ENCODE measurements around the gene PLCB1.

The PLCB1 gene

GRCh38 chr20:8616792-8617191 is 484.7 kb downstream of the PLCB1 start:
- no peaks in the 10 kb centered on the region for H3K36me3 ChIP-seq (ENCODE audit: insufficient read depth, low read length)
- H2AFZ ChIP-seq (ENCODE audit: low read length), result no peak overlapping the region
- no peaks in the 10 kb centered on the region for H3K79me2 ChIP-seq (ENCODE audit: insufficient read depth, low read length)

GRCh38 chr20:8621001-8621400 is 488.9 kb downstream of the PLCB1 start:
- H2AFZ ChIP-seq (ENCODE audit: low read length), result no peak overlapping the region
- H3K9me3 ChIP-seq (ENCODE audit: low read length), result no peaks in the 10 kb centered on the region
- H3K27me3 ChIP-seq (ENCODE audit: insufficient read depth, low read length), result no peaks in the 10 kb centered on the region
- H3K9ac ChIP-seq (ENCODE audit: low read length), result no peak overlapping the region
- TF ChIP-seq, protein P1, sequence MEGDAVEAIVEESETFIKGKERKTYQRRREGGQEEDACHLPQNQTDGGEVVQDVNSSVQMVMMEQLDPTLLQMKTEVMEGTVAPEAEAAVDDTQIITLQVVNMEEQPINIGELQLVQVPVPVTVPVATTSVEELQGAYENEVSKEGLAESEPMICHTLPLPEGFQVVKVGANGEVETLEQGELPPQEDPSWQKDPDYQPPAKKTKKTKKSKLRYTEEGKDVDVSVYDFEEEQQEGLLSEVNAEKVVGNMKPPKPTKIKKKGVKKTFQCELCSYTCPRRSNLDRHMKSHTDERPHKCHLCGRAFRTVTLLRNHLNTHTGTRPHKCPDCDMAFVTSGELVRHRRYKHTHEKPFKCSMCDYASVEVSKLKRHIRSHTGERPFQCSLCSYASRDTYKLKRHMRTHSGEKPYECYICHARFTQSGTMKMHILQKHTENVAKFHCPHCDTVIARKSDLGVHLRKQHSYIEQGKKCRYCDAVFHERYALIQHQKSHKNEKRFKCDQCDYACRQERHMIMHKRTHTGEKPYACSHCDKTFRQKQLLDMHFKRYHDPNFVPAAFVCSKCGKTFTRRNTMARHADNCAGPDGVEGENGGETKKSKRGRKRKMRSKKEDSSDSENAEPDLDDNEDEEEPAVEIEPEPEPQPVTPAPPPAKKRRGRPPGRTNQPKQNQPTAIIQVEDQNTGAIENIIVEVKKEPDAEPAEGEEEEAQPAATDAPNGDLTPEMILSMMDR (IDR thresholded peaks at IDR 0.05; ENCODE audit: low read length), result no peak
- no peak overlapping the region for H3K4me3 ChIP-seq (ENCODE audit: low read depth, low read length, poor library complexity, severe bottlenecking)
- no peak overlapping the region for H3K4me2 ChIP-seq (ENCODE audit: low read length)
- no peaks in the 10 kb centered on the region for H4K20me1 ChIP-seq (ENCODE audit: insufficient read depth, low read length)
- no peaks in the 10 kb centered on the region for H3F3A ChIP-seq (ENCODE audit: insufficient read depth, low read length)
- no peaks in the 10 kb centered on the region for H3K9me2 ChIP-seq (ENCODE audit: low read depth, low read length)
- no peaks in the 10 kb centered on the region for H3K79me2 ChIP-seq (ENCODE audit: insufficient read depth, low read length)
- no peaks in the 10 kb centered on the region for H3K36me3 ChIP-seq (ENCODE audit: insufficient read depth, low read length)
- peaks cover 3% of the 10 kb centered on the region for H3K4me1 ChIP-seq (ENCODE audit: insufficient read depth, low read length, severe bottlenecking)
- H3K27ac ChIP-seq (ENCODE audit: low read depth, low read length, poor library complexity, severe bottlenecking), result no peak overlapping the region

More at GRCh38 chr20:8616792-8617191, 484.7 kb downstream of the PLCB1 start:
- Histone ChIP-seq H3K4me1 (ENCODE audit: insufficient read depth, low read length, severe bottlenecking) (peaks cover 3% of the 10 kb centered on the region), H4K20me1 (ENCODE audit: insufficient read depth, low read length) (no peaks in the 10 kb centered on the region), H3K9ac (ENCODE audit: low read length) (no peak overlapping the region), H3K9me2 (ENCODE audit: low read depth, low read length) (no peaks in the 10 kb centered on the region), H3K27me3 (ENCODE audit: insufficient read depth, low read length) (no peaks in the 10 kb centered on the region), H3F3A (ENCODE audit: insufficient read depth, low read length) (no peaks in the 10 kb centered on the region), H3K4me2 (ENCODE audit: low read length) (no peak overlapping the region), H3K9me3 (ENCODE audit: low read length) (no peaks in the 10 kb centered on the region), H3K27ac (ENCODE audit: low read depth, low read length, poor library complexity, severe bottlenecking) (no peak overlapping the region), H3K4me3 (ENCODE audit: low read depth, low read length, poor library complexity, severe bottlenecking) (no peak overlapping the region)
- TF ChIP-seq, protein P1 (IDR thresholded peaks at IDR 0.05; ENCODE audit: low read length), result no peak
- TF ChIP-seq EZH2 (IDR thresholded peaks at IDR 0.05; ENCODE audit: borderline replicate concordance, low read length), result no peak

- H3K4me2 ChIP-seq (ENCODE audit: low read length), result no peak overlapping the region
- H3K4me3 ChIP-seq (ENCODE audit: low read depth, low read length, poor library complexity, severe bottlenecking), result no peak overlapping the region
Measured at GRCh38 chr20:8624046-8624445, 492.0 kb downstream of the PLCB1 start.

More at GRCh38 chr20:8624046-8624445, 492.0 kb downstream of the PLCB1 start:
- Histone ChIP-seq H3K79me2 (ENCODE audit: insufficient read depth, low read length) (no peaks in the 10 kb centered on the region), H3K27ac (ENCODE audit: low read depth, low read length, poor library complexity, severe bottlenecking) (no peak overlapping the region), H3F3A (ENCODE audit: insufficient read depth, low read length) (no peaks in the 10 kb centered on the region), H3K27me3 (ENCODE audit: insufficient read depth, low read length) (no peaks in the 10 kb centered on the region), H3K36me3 (ENCODE audit: insufficient read depth, low read length) (no peaks in the 10 kb centered on the region), H4K20me1 (ENCODE audit: insufficient read depth, low read length) (no peaks in the 10 kb centered on the region), H3K9me2 (ENCODE audit: low read depth, low read length) (no peaks in the 10 kb centered on the region), H2AFZ (ENCODE audit: low read length) (no peak overlapping the region), H3K9ac (ENCODE audit: low read length) (no peak overlapping the region), H3K4me1 (ENCODE audit: insufficient read depth, low read length, severe bottlenecking) (peaks cover 6% of the 10 kb centered on the region), H3K9me3 (ENCODE audit: low read length) (no peaks in the 10 kb centered on the region)
- TF ChIP-seq, protein P1 (IDR thresholded peaks at IDR 0.05; ENCODE audit: low read length), result no peak
- no peak for TF ChIP-seq EZH2 (IDR thresholded peaks at IDR 0.05; ENCODE audit: borderline replicate concordance, low read length)
